GM12878 (cell line): Measurements from ENCODE around the gene OXTR. TPM values are rescaled to one million over a fixed set of nuclear protein-coding genes. Genes with fewer than 3 reads are reported as not detected.

Experiments used
- CEBPB ChIP-seq, 2 experiments: fragments of 150-350 bp in 1 of 2; IDR thresholded peaks; 2 replicates each; pipeline ENCODE4 v1.6.1; 2012 to 2014; ENCODE audit warnings: low read depth in 2 of 2, low read length in 2 of 2, borderline replicate concordance in 1 of 2, inconsistent platforms in 1 of 2
- EGR1 ChIP-seq, 2 experiments: IDR thresholded peaks; 1 replicate in 1 of 2; 2 replicates in 1 of 2; pipeline ENCODE4 v1.6.1; 2011 to 2012; ENCODE audit warnings: low read depth in 2 of 2, low read length in 2 of 2, borderline replicate concordance in 1 of 2, mild to moderate bottlenecking in 1 of 2, moderate library complexity in 1 of 2
- TAF1 ChIP-seq: IDR thresholded peaks from 2 replicates; pipeline ENCODE4 v1.6.1; 2011; ENCODE audit warnings: mild to moderate bottlenecking, low read depth, low read length, borderline replicate concordance
- WRNIP1 ChIP-seq: IDR thresholded peaks from 2 replicates; pipeline ENCODE4 v1.6.1; 2011; ENCODE audit warnings: low read depth, low read length, improper control_type of control experiment, borderline replicate concordance
- ZZZ3 ChIP-seq: IDR thresholded peaks from 2 replicates; pipeline ENCODE4 v1.6.1; 2011; ENCODE audit warnings: low read depth; ENCODE audit not compliant: control insufficient read depth, insufficient read length
- polyA plus RNA-seq, 11 experiments: library from polyadenylated mRNA; depleted of rRNA in 4 of 11; unstranded in 6 of 11; stranded (reverse) in 5 of 11; fragments of >200 nt; fragmentation: Nextera tagmentation in 4 of 11; fragmentation: Illumina TruSeq in 1 of 11; extraction: Ambion mirVana in 4 of 11; extraction: Trizol in 1 of 11; gene quantifications; 1 replicate in 1 of 11; 2 replicates in 10 of 11; pipeline versions ENCODE4 v1.2.1 to v1.2.3, GENCODE V29; 2011 to 2016; ENCODE audit warnings: inconsistent platforms in 2 of 11, missing spikeins in 2 of 11, low read depth in 1 of 11
- total RNA-seq, 4 experiments: library from RNA; depleted of rRNA in 3 of 4; stranded (reverse); fragments of >200 nt in 3 of 4; fragmentation: Illumina TruSeq in 1 of 4; extraction: Trizol in 1 of 4; gene quantifications; 2 replicates each; pipeline versions ENCODE4 v1.2.1 to v1.2.3, GENCODE V29; 2013 to 2021
- TF ChIP-seq, protein P1 (sequence below): fragments of 450-650 bp; IDR thresholded peaks from 2 replicates; pipeline ENCODE4 v1.6.1; 2017; ENCODE audit warnings: antibody characterized with exemption, mild to moderate bottlenecking, moderate library complexity
- TF ChIP-seq, protein P2 (sequence below): fragments of 450-650 bp; IDR thresholded peaks from 2 replicates; pipeline ENCODE4 v1.6.1; 2017; ENCODE audit warnings: borderline replicate concordance
- TF ChIP-seq, protein P3 (sequence below): fragments of 450-650 bp; IDR thresholded peaks from 2 replicates; pipeline ENCODE4 v1.6.1; 2016; ENCODE audit warnings: mild to moderate bottlenecking

Gene OXTR
- total and polyA plus RNA-seq, 10 of the 15 experiments (the other 5 are each of a cell fraction or from before 2014, with no cell fraction given): 0.43 to 5.9 (median 2.6) TPM

DNA sequence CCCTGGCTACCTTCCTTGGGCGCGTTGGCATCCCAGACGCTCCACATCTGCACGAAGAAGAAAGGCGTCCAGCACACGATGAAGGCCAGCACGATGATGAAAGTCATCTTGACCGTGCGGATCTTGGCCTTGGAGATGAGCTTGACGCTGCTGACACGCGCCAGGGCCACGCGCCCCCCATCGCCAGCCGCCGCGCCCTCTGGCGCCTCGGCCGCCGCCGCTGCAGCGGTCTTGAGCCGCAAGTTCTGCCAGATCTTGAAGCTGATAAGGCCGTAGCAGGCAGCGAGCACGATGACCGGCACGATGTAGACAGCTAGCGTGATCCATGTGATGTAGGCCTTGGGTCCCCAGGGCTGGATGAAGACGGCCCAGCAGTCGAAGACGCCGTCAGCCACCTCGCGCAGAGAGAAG is 2.2 kb downstream of the OXTR start (continued):
- TF ChIP-seq, protein P1, sequence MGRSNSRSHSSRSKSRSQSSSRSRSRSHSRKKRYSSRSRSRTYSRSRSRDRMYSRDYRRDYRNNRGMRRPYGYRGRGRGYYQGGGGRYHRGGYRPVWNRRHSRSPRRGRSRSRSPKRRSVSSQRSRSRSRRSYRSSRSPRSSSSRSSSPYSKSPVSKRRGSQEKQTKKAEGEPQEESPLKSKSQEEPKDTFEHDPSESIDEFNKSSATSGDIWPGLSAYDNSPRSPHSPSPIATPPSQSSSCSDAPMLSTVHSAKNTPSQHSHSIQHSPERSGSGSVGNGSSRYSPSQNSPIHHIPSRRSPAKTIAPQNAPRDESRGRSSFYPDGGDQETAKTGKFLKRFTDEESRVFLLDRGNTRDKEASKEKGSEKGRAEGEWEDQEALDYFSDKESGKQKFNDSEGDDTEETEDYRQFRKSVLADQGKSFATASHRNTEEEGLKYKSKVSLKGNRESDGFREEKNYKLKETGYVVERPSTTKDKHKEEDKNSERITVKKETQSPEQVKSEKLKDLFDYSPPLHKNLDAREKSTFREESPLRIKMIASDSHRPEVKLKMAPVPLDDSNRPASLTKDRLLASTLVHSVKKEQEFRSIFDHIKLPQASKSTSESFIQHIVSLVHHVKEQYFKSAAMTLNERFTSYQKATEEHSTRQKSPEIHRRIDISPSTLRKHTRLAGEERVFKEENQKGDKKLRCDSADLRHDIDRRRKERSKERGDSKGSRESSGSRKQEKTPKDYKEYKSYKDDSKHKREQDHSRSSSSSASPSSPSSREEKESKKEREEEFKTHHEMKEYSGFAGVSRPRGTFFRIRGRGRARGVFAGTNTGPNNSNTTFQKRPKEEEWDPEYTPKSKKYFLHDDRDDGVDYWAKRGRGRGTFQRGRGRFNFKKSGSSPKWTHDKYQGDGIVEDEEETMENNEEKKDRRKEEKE: no peak
- TF ChIP-seq ZZZ3 (no peak), CEBPB (IDR thresholded peaks at IDR 0.05; ENCODE audit: borderline replicate concordance in 1 of 2, low read depth in 2 of 2, low read length in 2 of 2) (no peak), EGR1 (IDR thresholded peaks at IDR 0.05; ENCODE audit: borderline replicate concordance in 1 of 2, low read depth in 2 of 2, low read length in 2 of 2) (no peak), TAF1 (no peak), WRNIP1 (no peak)
- TF ChIP-seq, protein P2, sequence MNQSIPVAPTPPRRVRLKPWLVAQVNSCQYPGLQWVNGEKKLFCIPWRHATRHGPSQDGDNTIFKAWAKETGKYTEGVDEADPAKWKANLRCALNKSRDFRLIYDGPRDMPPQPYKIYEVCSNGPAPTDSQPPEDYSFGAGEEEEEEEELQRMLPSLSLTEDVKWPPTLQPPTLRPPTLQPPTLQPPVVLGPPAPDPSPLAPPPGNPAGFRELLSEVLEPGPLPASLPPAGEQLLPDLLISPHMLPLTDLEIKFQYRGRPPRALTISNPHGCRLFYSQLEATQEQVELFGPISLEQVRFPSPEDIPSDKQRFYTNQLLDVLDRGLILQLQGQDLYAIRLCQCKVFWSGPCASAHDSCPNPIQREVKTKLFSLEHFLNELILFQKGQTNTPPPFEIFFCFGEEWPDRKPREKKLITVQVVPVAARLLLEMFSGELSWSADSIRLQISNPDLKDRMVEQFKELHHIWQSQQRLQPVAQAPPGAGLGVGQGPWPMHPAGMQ: no peak
- TF ChIP-seq, protein P3, sequence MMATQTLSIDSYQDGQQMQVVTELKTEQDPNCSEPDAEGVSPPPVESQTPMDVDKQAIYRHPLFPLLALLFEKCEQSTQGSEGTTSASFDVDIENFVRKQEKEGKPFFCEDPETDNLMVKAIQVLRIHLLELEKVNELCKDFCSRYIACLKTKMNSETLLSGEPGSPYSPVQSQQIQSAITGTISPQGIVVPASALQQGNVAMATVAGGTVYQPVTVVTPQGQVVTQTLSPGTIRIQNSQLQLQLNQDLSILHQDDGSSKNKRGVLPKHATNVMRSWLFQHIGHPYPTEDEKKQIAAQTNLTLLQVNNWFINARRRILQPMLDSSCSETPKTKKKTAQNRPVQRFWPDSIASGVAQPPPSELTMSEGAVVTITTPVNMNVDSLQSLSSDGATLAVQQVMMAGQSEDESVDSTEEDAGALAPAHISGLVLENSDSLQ: no peak
